Left kidney (tissue), 2 donors: Measurements from ENCODE around the gene HOXC12. TPM values are rescaled to one million over a fixed set of nuclear protein-coding genes. Genes with fewer than 3 reads are reported as not detected.

Source experiments
- DNase-seq: peaks from one replicate; pipeline ENCODE4 v3.0.0-alpha.2; 2013
- polyA plus RNA-seq: library from polyadenylated mRNA; unstranded; fragments of 120-200 nt; gene quantifications from one replicate; pipeline ENCODE4 v1.2.1, GENCODE V29; 2013; ENCODE audit not compliant: insufficient read length

The HOXC12 gene
- polyA plus RNA-seq, 1 donor, result not detected

DNA sequence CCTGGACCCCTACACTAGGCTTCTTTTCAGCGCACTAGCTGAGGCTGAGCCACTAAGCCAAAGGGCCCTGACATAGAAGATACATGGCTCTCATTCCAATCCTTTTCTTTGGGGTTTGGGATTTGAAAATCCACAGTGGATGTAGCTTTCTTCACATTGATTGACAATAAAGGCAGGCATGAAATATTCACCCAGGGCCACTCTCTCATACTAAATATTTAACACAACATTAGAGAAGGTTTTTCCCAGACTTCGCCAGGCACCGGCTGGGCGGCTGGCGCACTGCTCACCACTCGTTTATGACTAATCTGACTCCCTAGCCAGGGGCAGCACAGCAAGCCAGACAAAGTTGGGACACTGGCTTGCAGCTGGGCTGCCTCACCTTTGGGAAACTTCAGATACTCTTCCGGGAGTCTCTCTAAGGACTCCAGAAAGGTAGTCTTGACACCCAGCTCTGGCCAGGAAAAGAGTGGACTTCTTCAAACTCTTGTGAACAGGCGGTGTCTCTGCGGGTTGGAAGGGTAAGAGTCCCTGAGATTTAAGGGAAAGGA, 17.5 kb downstream of the HOXC12 start:
- DNase-seq, result no peak

DNA sequence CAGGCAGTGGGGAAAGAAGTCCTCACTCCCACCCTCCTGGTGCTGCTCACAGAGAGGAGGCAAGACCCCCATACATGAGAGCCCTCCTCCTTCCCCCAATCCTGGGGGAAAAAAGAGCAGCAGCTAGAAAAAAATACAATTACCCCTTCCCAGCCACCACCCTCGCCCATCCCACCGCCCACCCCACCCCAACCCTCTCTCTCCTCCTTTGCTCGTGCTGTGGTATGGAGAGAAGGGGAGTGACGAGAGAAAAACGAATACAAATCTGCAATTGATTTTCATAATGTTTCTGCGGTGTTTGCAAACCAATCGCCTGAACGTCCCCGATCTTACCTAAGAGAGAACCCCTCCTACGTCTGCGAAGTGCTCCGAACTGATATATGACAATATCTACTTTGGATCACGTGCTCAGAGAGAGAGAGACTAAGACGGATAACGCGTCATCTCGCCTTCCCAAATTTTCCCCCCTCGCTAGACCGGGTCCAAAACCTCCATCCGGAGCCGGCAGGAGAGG, 18.1 kb downstream of the HOXC12 start, which contains the start of gene HOXC11:
HOXC11 (plus strand) TSS at position 405 of the 514 bp plus-strand sequence. CDS start 116 bp downstream, outside the sequence.
- DNase-seq, result no peak

DNA sequence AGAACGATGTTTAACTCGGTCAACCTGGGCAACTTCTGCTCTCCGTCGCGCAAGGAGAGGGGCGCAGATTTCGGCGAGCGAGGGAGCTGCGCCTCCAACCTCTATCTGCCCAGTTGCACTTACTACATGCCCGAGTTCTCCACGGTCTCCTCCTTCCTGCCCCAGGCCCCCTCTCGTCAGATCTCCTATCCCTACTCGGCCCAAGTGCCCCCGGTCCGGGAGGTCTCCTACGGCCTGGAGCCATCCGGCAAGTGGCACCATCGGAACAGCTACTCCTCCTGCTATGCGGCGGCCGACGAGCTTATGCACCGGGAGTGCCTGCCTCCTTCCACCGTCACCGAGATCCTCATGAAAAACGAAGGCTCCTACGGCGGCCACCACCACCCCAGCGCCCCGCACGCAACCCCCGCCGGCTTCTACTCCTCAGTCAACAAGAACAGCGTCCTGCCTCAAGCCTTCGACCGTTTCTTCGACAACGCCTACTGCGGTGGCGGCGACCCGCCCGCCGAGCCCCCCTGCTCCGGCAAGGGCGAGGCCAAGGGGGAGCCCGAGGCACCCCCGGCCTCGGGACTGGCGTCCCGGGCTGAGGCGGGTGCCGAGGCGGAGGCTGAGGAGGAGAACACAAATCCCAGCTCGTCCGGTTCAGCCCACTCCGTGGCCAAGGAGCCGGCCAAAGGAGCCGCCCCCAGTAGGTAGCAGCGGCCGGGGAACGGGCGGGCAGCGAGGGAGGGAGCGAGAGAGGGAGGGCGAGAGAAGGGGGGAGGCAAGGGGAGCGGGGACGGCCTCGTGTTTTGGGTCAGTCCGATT, 18.7 kb downstream of the HOXC12 start:
- DNase-seq, result no peak

DNA sequence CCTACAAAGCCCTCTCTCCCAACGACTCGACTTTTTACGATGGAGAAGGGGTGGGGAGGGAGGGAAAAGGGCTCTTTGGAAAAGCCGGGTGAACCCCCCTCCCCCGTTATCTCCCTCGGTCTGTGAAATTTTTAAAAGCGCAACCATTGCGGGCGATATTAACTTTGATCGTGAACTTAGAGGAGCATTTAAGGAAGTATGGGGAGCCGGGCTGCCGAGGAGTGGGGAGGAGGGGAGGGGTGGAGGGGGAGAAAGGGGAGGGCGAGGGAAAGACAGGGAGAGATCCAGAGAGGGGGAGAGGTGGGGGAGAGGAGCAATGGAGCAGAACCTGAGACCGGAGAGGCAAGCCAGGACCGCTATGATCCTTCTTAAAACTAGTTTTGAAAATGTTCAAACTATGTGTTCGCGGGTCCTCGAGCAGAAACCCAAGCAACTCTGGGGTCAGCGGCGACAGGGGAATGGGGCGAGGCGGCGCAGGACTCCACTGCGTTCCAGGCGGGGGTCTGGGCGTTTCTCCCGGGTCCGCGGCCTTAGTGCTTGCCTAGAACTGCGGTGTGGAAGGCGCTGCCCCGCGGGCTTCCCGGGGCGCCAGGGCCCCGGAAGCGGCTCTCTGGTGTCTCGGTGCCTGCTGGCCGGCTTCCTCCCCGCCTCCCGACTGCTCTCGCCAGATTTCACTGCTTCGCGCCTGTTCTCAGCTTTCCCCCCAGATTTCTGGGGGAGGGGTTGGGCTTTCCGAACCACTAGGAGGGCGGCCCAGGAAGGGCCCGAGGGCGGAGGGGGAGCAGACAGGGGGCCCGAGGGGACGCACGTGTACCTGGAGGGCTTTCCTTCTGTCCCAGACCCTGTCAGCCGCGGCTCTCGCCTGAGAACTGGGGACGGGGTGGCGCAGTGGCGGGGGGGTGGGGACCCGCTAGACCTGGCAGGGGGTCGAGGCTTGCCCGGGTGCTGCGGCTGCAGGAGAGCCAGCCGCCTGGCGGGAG, 19.7 kb downstream of the HOXC12 start, which contains the start of gene HOTAIR:
HOTAIR (minus strand) TSS at position 871 of the 980 bp plus-strand sequence.
- DNase-seq, result no peak

DNA sequence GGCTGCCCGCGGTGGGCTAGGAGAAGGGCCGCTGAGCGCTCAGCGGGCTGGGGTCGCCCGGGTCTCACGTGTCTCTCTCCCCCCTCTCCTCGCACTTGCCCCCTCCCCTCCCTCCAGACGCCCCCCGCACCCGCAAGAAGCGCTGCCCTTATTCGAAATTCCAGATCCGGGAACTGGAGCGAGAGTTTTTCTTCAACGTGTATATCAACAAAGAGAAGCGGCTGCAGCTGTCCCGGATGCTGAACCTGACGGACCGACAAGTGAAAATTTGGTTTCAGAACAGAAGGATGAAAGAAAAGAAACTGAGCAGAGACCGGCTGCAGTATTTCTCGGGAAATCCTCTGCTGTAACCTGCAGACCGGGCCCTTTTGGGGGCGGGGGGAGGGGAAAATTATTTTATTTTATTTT, 20.4 kb downstream of the HOXC12 start:
- DNase-seq, result no peak

DNA sequence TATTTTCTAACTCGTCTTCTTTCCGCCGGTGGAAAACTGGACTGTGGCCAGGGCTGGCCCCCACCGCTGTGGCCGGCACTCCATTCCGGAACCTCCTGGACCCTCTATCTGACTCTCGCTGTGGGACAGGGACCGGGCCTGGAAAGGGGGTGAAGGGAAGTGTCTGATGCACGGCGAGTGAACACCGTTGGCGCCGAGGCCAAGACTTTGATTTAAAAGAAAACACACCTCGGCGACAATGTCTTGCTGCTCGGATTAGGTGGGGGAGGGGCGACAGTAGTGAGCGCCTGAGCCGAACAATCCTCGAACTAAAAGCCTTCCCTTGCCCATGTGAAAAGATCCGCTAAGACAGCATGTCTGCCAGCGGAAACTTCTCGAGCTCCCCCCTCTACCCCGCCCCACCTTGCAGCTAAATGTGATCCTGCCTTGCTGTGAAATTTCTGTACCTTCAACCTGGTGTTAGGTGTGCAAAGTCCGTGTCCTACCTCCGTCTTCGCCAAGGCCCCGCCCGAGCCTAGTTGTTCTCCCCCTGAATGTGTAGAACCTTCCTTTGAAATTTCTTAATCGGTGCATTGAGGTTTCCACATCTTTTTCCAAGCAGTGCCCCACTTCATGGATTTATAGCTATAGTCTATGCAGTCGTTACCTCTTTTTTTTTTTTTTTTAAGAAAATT, 20.9 kb downstream of the HOXC12 start:
- no peak for DNase-seq

DNA sequence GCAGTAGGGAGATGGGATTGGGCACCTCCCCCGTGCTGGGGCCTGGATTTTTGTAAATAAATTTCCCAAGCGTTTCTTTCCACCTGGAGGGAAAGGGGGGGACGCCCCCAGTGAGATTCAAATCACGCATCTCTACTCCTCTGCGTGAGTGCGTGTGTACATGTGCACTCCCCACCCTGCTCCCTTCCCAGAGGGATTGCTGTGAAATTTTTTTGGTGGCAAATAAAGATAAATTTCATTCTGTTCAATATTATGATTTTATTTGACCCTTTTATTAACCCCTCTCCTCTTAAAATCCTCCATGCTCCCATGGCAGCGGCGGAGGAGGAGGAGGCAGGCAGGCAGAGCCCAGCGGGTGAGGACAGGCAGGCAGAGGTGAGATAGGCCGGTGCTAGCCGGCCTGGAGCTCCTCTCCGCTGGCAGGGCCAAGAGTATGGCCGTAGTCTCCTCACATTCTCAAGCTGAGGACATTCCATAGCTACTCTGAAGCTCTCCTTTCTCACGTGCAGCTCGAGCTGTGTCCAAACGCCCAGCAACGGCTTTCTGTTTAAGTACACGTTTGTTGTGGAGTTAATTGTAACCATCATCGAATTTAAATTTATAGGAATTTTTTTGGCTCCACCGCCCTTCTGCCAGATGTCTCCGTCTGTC, 21.6 kb downstream of the HOXC12 start:
- no peak for DNase-seq

DNA sequence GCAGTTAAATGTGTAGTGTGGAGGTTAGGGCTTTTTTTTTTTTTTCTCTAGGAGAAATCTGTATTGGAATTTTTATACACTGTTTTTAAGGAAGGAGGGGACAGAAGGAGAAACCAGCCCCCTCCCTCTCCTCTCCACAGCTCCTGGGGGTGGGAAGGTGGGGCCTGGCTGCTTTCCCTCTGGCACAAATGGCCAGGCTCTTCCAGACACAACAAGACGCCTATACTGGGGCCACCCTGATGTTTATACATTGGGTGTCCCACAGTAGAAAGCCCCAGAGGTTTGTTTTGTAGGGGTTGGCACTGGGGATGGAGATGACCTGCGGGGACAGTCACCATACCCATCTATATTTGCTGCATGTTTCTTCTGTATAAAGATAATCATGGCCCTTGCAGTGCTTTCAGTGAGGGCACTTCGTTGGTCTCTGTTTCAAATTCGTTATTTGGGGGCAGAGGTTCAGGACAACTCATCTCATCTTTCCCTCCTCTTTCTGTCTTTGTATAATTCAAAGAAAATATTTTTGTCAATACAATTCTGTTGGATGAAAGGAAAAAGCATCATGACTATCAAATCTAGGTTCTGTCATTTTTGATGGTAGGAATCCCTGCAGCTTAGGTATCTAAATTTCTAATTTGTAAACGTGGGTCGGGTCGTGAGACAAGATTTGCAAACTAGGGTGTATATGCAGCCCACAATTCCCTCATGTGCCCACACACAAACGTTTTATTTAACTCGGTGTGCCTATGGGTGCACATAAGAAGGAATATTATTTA, 22.3 kb downstream of the HOXC12 start:
- DNase-seq, result no peak

DNA sequence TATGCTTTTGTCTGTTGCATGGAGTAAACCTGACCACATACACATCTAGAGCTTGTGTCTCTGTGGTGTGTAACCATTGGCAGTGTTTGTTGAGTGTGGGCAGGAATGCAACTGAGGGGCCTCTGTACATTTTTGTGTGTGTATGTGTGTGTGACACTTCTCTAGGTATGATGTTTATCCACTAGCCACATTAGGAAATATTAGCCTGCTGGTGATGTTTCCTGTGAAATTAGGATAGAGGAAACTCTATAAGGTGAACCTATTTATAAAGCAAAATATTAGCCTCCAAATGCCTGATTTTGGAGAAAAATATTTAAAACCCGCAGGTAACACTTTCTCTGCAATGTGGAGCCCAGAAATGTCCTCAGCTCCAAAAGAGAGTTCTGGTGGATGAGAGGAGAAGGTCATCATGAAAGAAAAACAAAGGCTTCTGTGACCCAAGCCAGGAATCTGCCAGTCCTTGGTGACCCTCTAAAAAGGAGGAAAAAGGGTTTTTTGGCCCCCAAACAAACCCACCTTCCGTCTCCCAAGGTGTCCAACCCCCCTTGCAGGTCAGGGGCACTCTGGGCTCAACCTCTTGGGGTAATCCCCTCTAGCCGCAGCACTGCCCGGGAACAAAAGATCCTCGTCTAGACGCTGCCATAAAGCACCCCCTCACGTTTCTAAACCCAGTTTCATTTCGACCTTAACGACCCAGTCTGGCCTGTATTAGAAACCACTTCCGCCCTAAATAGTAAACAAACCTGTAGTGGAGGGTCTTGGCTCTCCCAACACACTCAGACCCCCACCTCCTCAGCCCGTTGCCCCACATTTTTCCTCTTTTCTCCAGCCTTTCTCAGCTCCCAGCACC, 23.1 kb downstream of the HOXC12 start:
- DNase-seq, result no peak

DNA sequence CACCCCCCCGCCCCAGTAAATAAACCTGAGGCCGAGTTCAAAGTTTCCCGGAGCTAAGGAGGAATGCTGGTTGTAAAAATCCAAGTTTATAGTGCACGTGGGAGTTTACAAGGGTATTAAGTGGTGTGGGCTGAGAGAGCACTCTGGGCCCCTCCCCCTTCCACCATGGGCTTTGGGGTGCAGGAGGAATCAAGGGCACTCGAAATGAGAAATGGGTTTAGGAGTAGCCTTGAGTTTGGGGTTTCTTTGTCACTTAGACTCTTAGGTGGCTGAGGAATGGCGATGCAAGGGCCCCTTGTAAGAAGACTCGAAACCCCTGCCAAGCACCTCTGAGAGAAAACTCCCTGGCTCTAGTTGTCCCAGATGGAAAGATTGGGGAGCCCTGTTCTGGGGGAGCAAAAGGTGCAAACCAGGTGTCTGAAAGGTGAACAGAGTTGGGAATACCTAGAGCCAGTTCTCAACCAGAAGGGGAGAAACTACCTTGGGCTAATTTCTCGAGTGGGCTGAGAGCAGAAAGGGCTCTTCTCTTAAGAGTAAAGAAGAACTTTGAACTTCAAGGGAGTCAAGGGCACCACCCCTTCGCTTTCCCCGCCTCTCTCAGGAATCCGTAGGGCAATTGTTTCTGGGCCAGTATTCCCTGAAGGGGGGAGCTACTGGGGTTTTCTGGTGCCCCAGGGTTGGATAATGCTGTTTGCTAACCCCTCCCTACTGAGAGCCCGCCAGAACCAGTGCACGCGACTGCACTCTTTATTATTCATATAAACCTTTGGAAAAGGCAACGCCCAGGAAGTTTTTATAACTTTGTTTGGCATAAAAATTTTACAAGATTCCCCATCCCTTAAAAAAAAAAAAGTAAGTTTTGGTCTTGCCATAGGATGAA, 24.0 kb downstream of the HOXC12 start:
- DNase-seq, result no peak

DNA sequence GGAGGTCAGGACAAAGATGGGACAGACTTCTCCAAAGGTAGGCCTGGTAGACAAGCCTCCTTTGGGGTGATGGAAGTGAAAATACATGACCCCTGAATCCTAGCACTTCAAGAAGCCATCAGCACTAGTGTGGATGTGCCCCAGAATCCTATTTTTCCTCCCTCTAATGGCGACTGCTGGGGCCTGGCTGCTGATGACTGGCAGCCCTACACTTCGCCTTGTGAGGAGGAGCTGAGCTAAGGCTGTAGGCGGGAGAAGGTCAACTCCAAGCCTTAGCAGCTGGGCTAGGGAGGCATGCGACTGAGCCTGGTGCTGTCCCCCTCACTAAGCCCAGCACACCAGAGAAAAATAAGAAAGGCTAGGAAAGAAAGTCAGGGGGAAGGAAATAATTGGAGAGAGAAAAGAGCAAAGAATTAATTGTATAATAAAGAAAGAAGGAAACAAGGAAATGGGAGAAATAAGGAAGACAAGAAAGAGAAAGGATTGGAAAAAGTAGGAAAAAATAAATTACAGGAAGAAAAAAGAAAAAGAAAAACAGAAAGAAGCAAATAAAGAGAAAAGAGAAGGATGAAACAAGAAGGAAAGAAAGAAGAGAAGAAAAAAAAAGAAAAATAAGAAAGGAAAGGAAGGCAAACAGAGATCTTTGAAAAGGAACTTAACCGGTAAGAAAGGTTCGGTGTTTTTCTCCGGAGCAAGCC, 25.6 kb downstream of the HOXC12 start:
- no peak for DNase-seq

DNA sequence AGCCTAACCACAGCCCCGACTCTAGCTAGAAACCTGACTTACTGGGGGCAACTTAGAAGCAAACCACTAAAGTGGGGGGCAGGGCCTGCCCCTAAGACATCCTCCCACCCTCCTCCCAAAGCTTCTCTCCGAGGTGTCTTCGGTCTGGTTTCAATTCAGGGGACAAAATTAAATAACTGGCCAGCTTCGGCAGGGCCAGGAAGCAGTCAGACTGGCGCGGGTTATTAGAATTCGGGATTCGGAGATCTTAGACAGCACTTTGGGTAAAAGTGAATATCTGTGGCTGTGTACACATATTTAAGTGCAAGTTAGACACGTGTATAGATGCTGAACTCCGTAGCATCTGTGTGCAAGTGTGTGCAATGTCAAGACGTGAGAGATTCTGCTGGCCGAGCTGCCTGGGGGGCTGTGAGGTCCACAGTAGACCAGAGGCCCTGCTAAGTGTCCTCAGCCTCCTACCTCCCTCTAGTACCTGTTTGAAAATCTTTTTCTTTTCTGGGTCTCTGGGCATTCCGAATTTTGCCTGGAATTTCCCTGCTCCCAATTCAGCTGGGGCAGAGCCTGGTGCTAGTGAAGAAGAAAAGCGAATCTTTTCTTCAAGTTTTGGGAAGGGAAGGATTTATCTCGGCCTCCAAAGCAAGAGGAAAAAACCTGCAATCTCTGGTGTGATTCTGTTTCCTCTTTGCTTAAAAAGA, 26.2 kb downstream of the HOXC12 start:
- no peak for DNase-seq

DNA sequence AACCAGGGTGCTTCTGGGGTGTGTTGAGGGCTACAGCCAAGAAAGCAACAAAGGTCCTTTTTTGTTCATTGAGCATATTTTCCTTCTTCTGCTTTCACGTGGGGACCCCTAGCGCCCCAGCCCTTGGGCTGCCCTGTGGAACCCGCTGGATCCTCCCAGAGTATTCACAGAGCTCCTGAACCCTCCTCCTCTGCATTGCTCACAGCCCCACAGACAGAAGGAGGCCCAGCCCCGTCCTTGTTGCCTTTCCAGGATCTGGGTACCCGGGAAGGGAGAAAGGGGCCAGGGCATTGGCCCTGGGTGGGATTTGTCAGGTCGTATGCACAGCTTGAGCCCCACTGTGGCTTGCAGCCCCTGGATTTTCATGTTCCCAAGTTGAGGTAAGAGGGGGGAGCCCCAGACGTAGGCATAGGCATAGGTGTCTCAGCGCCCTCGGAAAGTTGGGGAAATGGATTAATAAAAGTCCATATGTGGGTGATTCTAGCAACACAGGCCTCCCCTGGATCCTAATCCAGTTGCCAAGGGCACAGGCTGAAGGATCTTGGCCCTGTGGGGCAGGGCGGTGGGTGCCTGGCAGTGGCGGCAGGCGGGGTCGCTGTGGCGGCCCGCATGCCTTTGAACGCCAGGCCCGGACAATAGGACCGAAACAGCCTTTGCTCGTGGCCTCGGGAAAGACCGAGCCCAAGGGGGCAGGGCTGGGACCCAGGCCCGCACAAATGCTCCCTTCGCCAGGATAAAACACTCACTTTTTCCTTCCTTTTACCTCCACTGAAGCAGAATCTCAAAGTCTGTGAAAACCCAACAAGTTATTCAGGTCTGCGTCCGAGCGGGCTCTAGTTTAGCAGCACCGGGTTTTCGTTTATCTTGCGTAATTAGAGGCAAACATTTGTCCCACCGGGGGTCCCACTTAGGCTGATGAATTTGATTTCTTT, 27.2 kb downstream of the HOXC12 start:
- DNase-seq, result no peak

DNA sequence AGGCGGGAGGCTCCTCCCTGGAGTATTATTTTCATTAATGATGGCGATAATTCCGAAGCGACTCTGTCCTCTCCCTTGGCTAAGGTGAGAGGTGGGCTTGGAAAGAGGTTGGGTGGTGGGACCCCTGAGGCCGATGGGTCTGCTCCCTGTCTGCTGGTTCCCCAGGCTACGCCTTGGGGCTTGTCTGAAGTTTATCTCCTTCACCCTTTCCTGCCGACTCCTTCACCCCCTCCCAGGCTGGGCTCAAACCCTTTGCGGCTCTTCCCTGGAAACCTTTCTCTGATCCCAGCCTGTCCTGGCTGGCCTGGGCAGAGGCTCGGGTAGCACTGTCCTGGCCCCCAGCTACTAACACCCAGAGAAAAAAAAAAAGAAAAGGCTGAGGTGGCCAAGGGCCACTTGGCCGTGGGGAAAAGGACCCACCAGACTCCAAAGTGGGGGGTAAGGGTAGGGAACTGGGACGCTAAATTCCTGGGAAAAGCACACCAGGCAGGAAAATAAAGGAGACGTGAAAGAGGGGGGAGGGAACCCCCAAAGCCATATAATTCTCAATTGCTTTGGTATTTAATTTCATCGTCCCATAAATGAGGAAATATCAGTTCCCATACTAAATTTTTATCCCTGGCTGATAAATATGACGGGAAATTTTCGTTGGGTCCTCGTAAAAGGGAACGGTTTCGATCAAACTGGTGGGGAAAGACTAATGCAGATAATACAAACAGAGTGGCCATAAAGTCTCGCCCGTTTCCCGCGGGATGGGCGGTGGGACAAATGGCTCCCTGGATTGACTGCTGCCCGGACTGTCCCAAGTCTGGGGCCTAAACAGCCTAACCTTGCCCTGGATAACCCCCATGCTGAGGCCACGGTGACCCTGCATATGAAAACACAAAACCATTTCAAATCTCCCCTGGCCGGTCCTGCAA, 28.2 kb downstream of the HOXC12 start:
- no peak for DNase-seq

DNA sequence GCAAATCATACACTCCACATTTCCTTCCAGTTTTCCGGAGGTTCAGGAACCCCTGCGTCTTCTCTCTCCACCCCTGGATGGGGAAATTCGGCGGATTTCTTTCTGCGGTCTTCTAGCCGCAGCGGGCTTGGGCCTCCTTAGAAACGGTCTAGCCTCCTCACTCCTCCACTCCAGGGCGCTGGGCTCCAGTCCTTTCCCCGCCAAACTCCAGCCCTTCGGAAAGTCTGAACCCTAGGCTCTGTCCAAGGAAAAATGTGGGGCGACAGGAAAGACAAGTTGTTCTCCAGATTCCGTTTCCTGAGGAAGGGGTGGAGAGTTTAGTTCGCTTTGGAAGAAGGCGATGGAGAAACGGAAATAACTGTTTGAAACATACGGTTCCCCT, 28.9 kb downstream of the HOXC12 start:
- DNase-seq, result no peak
